ENCODE data around the gene FUT4.
"Not testable (repeated sequence)": the region's sequence is repeated elsewhere in the genome, so short reads cannot be mapped to it uniquely, and the experiment has no call there.

FUT4 gene, protein sequence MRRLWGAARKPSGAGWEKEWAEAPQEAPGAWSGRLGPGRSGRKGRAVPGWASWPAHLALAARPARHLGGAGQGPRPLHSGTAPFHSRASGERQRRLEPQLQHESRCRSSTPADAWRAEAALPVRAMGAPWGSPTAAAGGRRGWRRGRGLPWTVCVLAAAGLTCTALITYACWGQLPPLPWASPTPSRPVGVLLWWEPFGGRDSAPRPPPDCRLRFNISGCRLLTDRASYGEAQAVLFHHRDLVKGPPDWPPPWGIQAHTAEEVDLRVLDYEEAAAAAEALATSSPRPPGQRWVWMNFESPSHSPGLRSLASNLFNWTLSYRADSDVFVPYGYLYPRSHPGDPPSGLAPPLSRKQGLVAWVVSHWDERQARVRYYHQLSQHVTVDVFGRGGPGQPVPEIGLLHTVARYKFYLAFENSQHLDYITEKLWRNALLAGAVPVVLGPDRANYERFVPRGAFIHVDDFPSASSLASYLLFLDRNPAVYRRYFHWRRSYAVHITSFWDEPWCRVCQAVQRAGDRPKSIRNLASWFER

GRCh38 chr11:94543695-94544645 lies at the start of gene FUT4:
Gene FUT4 (plus strand): TSS chr11:94543921. CDS start chr11:94544134, 213 bp downstream.
- DNase-seq: peak; percentile 12

GRCh38 chr11:94494126-94494680 lies 49.5 kb upstream of the FUT4 start:
- DNase-seq: no peak

- no peak for DNase-seq
Measured at GRCh38 chr11:94500181-94500580, 43.5 kb upstream of the FUT4 start.

- DNase-seq: no peak
Measured at GRCh38 chr11:94501522-94501921, 42.2 kb upstream of the FUT4 start.

- DNase-seq: peak; percentile 9
Measured at GRCh38 chr11:94504689-94505293, 38.9 kb upstream of the FUT4 start.

GRCh38 chr11:94506513-94506912 lies 37.2 kb upstream of the FUT4 start:
- not testable (repeated sequence) for DNase-seq

DNA sequence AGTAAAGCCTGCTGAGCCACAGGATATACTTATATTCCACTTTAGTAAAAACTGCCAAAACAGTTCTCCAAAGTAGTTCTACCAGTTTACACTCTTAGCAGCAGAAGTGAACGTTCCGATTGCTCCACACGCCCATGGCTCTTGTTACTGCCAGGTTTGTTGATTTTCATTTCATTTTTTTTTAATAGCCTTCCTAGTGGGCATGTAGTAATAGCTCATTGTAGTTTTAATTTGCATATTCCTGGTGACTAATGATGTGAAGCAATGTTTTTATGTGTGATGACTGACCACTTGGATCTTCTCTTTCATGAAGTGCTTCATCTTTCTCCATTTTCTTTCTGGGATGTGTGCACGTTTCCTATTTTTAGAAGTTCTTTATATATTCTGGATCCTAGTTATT lies 36.2 kb upstream of the FUT4 start:
- DNase-seq: no peak

DNA sequence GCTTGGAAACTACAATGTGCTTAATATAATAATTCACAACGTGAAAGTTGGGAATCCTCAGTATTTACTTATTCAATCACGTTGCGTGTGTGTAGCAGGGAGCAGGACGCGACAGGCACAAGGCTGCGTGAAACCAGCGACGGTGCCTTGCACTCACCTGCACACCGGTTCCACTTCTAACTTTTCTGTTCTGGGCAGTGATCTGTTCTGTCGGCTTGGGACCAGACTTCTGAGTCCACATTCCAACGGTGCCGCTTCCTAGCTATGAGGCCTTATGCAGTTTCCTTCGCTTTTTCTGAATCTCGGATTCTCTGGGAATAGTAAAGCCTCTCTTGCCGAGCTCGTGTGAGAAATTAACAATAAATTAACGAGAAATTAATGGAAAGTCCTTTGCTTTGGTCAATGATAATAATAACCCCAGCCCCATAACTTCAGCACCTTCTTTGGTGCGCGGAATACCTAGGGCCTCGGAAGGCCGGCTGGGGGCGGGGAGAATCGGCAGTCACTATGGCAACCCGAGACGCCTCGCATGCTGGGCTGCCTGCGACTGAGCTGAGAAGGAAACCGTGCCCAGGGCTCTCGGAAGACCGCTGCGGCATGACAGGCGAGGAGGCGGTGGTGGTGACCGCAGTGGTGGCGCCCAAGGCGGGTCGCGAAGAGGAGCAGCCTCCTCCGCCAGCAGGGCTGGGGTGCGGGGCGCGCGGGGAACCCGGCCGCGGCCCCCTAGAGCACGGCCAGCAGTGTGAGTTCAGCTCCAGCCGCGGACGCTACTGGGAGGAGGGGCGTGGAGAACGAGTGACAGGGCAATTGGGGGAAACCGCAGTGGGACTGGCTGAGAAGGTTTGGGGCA lies 31.6 kb upstream of the FUT4 start, which contains the start of gene C11orf97:
TSS of gene C11orf97 (plus strand) at position 530 of the 850 bp plus-strand sequence. CDS start at position 598, 68 bp downstream.
- no peak for DNase-seq

DNA sequence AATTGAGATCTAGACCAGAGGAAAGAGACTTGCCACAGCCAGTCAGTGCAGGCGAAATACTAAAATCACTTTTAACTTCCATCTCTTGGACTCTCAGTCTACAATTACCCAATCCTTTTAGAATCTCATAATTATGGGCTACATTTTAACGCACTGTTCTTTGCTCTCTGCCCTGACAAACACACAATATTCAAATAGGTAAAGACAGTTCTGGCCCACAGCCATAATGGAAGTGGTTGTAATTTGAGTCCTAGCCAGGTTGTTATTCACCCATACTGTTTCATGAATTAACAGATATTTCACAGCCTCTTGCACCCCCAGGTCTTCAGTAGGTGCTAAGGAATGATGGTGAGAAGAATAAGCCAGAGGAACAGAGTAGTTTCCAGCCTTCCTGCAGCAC lies 30.6 kb upstream of the FUT4 start:
- no peak for DNase-seq

GRCh38 chr11:94515398-94515797 lies 28.3 kb upstream of the FUT4 start:
- DNase-seq: no peak

GRCh38 chr11:94516725-94517124 lies 27.0 kb upstream of the FUT4 start:
- DNase-seq: no peak

- DNase-seq: no peak
Measured at GRCh38 chr11:94518300-94518699, 25.4 kb upstream of the FUT4 start.

GRCh38 chr11:94519478-94520084 lies 24.1 kb upstream of the FUT4 start:
- no peak for DNase-seq

DNA sequence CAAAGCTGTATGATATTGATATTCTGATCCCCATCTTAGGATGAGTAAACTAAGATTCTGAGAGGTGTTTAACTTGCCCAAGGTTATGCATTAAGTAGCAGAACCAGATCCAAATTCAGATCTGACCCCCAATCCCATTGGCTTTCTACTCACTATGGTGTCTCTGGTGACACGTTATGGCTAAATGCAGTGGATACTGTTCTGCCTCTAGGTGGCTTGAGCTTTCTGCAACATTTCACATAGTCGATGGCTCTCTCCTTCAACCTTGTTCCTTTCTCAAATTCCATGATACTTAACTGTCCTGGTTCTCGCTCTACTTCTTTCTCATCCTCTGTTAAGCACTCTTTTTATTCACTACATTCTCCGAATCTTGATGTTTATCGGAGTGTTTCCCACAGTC lies 22.0 kb upstream of the FUT4 start:
- DNase-seq: no peak

GRCh38 chr11:94524341-94524740 lies 19.4 kb upstream of the FUT4 start:
- no peak for DNase-seq

DNA sequence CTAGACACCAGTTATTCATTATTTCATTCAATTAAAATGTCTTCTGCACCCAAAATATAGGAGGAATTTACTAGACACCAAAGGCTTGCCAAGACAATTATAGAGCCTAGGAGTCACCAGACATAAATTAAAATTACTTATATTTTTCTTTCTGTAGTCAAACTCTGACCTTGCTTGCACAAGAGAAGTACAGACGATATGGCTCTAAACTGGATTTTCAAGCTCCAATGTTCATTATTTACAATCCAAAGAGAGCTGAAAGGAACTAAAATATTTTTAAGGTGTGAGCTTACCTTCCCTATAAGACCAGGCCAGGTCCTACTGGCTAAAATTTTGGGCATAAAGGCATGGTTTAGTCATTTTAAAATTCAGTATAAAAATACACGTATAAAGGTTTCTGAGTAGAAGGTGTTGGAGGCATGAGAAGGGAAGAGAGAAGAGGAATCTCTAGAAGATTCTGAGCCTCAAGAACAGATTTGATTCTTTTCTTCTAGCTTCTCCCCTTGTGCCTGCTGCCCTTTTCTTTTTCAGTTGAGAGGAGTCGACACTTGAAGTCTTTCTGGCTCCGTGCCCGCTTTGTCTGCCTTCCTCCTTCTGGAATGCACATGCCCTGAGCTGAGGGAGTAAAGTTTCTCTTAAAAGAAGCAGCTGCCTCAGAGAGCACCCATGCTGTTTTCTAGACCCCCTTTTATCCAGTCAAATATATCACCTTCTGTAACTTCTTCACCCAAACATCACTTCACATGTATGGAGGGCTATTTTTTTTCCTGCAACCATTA lies 18.0 kb upstream of the FUT4 start:
- no peak for DNase-seq

- no peak for DNase-seq
Measured at GRCh38 chr11:94526645-94527438, 16.9 kb upstream of the FUT4 start.

DNA sequence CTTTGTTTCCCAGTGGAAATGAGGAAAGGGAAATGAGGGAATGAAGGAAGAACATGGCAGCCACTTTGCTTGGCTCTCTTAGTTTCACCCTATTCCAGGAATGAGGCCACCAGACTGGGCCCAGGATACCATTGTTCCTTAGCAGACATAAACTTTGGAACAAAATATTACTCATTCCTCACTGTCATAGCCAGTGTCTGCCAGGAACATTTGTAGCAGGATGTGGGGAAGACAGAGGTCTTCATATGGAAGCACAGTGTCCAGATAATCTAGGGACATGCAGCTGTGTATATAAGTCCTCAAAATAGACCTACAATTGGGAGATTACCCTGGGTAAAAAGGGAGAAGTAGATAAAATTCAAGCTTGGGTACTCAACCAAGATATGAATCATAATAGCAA lies 15.2 kb upstream of the FUT4 start:
- DNase-seq: no peak

- no peak for DNase-seq
Measured at GRCh38 chr11:94532211-94532610, 11.5 kb upstream of the FUT4 start.

DNA sequence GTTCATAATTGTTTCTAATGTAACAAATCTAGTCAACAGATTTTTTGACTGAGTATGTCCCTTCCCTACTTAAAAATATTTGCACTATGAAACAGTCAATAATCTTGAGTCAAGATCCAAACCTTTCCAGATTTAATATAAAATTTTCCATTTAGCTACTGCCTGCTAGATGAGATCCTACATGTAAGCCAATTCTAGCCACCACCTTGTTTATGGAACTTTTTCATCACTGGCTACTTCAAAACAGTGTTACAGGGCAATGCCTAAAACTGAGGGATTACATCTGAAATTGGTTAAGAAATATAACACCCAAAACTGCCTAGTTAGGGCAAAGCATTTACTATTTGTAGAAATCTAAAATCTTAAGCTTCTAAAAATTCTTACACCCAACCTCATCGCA lies 10.5 kb upstream of the FUT4 start:
- no peak for DNase-seq
